Liver (tissue), 9 donors: Measurements from ENCODE around the gene CD79A. TPM values are rescaled to one million over a fixed set of nuclear protein-coding genes. Genes with fewer than 3 reads are reported as not detected.

ENCODE experiments used
- DNase-seq: peaks from one replicate; pipeline ENCODE4 v3.0.0-alpha.2; 2017; ENCODE audit warnings: low spot score
- H3K27ac ChIP-seq, 2 donors: one replicate each; pipeline ENCODE4 v1.7.0; 2013; ENCODE audit warnings: inconsistent platforms in 2 of 2, low read length in 2 of 2, control low read depth in 1 of 2, low read depth in 1 of 2, mild to moderate bottlenecking in 1 of 2
- H3K27me3 ChIP-seq, 4 donors: one replicate each; pipeline versions ENCODE4 v1.6.1 to v1.7.0; 2013; ENCODE audit warnings: low read length in 3 of 4, inconsistent platforms in 1 of 4, mild to moderate bottlenecking in 1 of 4, moderate library complexity in 1 of 4; ENCODE audit not compliant: control insufficient read depth in 4 of 4, insufficient read depth in 4 of 4
- H3K36me3 ChIP-seq, 4 donors: one replicate each; pipeline versions ENCODE4 v1.6.1 to v1.7.0; 2013; ENCODE audit warnings: low read length in 3 of 4, mild to moderate bottlenecking in 3 of 4, low read depth in 1 of 4, moderate library complexity in 1 of 4; ENCODE audit not compliant: control insufficient read depth in 4 of 4, insufficient read depth in 3 of 4
- H3K4me1 ChIP-seq, 4 donors: one replicate each; pipeline versions ENCODE4 v1.6.1 to v1.7.0; 2013; ENCODE audit warnings: low read length in 3 of 4, mild to moderate bottlenecking in 3 of 4, moderate library complexity in 1 of 4; ENCODE audit not compliant: control insufficient read depth in 4 of 4, insufficient read depth in 4 of 4
- H3K4me3 ChIP-seq, 3 donors: one replicate each; pipeline versions ENCODE4 v1.6.1 to v1.7.0; 2013; ENCODE audit warnings: low read length in 3 of 3, control low read depth in 1 of 3, low read depth in 1 of 3, mild to moderate bottlenecking in 1 of 3
- H3K9ac ChIP-seq, 2 donors: one replicate each; pipeline ENCODE4 v1.7.0; 2013; ENCODE audit warnings: low read length in 2 of 2, mild to moderate bottlenecking in 2 of 2, moderate library complexity in 2 of 2, control low read depth in 1 of 2, low read depth in 1 of 2
- H3K9me3 ChIP-seq, 4 donors: one replicate each; pipeline versions ENCODE4 v1.6.1 to v1.7.0; 2013; ENCODE audit warnings: low read length in 3 of 4; ENCODE audit not compliant: control insufficient read depth in 4 of 4
- EGR1 ChIP-seq, 2 donors: IDR thresholded peaks; 2 replicates each; pipeline ENCODE4 v1.6.1; 2016 to 2018; ENCODE audit warnings: antibody characterized with exemption in 2 of 2, low read depth in 2 of 2
- FOXA1 ChIP-seq: IDR thresholded peaks from 2 replicates; pipeline ENCODE4 v1.6.1; 2016; ENCODE audit warnings: antibody characterized with exemption
- FOXA2 ChIP-seq: IDR thresholded peaks from 2 replicates; pipeline ENCODE4 v1.6.1; 2016; ENCODE audit warnings: antibody characterized with exemption
- HNF4A ChIP-seq, 2 donors: conservative IDR thresholded peaks; 2 replicates each; pipeline ENCODE4 v1.6.1; 2016; ENCODE audit warnings: antibody characterized with exemption in 2 of 2, mild to moderate bottlenecking in 2 of 2
- HNF4G ChIP-seq: IDR thresholded peaks from 2 replicates; pipeline ENCODE4 v1.6.1; 2016; ENCODE audit warnings: antibody characterized with exemption
- MAX ChIP-seq: IDR thresholded peaks from 2 replicates; pipeline ENCODE4 v1.6.1; 2016; ENCODE audit warnings: antibody characterized with exemption
- REST ChIP-seq: IDR thresholded peaks from 2 replicates; pipeline ENCODE4 v1.6.1; 2016; ENCODE audit warnings: antibody characterized with exemption, mild to moderate bottlenecking
- RXRA ChIP-seq, 2 donors: IDR thresholded peaks; 2 replicates each; pipeline ENCODE4 v1.6.1; 2017 to 2018; ENCODE audit warnings: antibody characterized with exemption in 2 of 2, mild to moderate bottlenecking in 1 of 2
- SP1 ChIP-seq: IDR thresholded peaks from 2 replicates; pipeline ENCODE4 v1.6.1; 2018; ENCODE audit warnings: antibody characterized with exemption, mild to moderate bottlenecking
- TAF1 ChIP-seq: conservative IDR thresholded peaks from 2 replicates; pipeline ENCODE4 v1.6.1; 2016; ENCODE audit warnings: antibody characterized with exemption, mild to moderate bottlenecking
- WGBS: extraction: QIAGEN DNeasy Blood & Tissue Kit; methylation state at CpG from one replicate; pipeline ENCODE4 v1.1.7; 2013; 5-methylcytosine and 5-hydroxymethylcytosine counted together
- polyA plus RNA-seq, 2 donors: library from polyadenylated mRNA; stranded (reverse) in 1 of 2; unstranded in 1 of 2; fragments of 200-250 nt in 1 of 2; fragments of >200 nt in 1 of 2; fragmentation: Nextera tagmentation in 1 of 2; extraction: Ambion mirVana in 1 of 2; gene quantifications; one replicate each; pipeline versions ENCODE4 v1.2.1 to v1.2.3, GENCODE V29; 2013 to 2015
- total RNA-seq, 2 donors: library from RNA; depleted of rRNA; stranded (reverse); fragments of >200 nt; gene quantifications; one replicate each; pipeline ENCODE4 v1.2.3, GENCODE V29; 2014
- TF ChIP-seq, protein P1 (sequence below): fragments of 150-350 bp; IDR thresholded peaks from 2 replicates; pipeline ENCODE4 v1.5.1; 2017; ENCODE audit warnings: improper control_type of control experiment, low read depth, low read length; ENCODE audit not compliant: missing input control
- donor health status: healthy.
- donor health status: healthy.
- donor health status: healthy.
- donor health status: healthy.
- donor health status: healthy.

CD79A gene
- total and polyA plus RNA-seq, 4 donors, result 0.43 to 5.0 (median 2.0) TPM

DNA sequence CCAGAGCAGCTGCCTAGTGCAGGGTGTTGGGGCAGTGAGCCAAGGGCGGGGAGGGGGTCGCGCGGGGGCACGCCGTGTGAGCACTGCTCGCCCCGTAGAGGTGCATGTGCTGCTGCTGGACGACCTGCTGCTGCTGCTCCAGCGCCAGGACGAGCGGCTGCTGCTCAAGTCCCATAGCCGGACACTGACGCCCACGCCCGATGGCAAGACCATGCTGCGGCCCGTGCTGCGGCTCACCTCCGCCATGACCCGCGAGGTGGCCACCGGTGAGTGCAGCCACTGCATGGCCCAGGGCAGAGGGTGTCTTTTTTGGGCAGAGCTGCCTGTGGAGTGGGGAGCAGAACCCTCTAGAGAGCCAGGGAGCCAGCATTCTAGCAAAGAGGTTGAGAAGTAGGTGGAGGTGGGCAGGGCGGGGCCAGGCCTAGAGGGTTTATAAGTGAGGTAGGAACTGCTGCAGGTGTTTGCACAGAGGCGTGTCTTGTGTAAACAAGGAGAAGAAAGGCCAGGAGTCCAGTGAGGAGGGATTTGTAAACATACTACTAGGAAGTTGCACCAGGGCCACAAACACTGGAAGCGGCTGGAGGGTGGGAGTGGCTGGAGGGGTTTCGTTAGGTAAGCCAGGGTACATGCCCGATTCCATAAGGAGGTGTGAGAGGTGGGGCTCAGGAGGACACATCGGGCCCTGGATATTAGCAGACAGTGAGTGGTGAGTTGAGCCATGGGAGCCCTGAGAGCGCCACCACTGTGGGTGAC is 27.2 kb downstream of the CD79A start:
- H3K9me3 ChIP-seq, result no peaks in the 10 kb centered on the region
- H3K36me3 ChIP-seq, result peaks cover 23 to 62% (median 28%) of the 10 kb centered on the region in 4 donors
- no peaks in the 10 kb centered on the region for H3K27me3 ChIP-seq
- TF ChIP-seq RXRA (IDR thresholded peaks at IDR 0.05) (no peak), SP1 (peak; percentile 51)
- no peak overlapping the region for H3K9ac ChIP-seq
- 81% methylated on average over 30 of the region's 30 CpGs for WGBS
- H3K4me1 ChIP-seq, result peaks cover 0 to 7% (median 4%) of the 10 kb centered on the region in 4 donors
- H3K4me3 ChIP-seq, result no peak overlapping the region
- DNase-seq, result no peak
- H3K27ac ChIP-seq, result no peak overlapping the region

GRCh38 chr19:41905273-41906002 is 28.4 kb downstream of the CD79A start:
- Histone ChIP-seq H3K36me3 (peaks cover 23 to 53% (median 24%) of the 10 kb centered on the region in 4 donors), H3K27ac (no peak overlapping the region)

More at GRCh38 chr19:41905273-41906002, 28.4 kb downstream of the CD79A start:
- Histone ChIP-seq H3K4me3 (no peak overlapping the region), H3K4me1 (peaks cover 0 to 7% (median 4%) of the 10 kb centered on the region in 4 donors), H3K9ac (no peak overlapping the region), H3K27me3 (no peaks in the 10 kb centered on the region), H3K9me3 (no peaks in the 10 kb centered on the region)
- 91% methylated on average over 24 of the region's 24 CpGs for WGBS
- TF ChIP-seq SP1 (no peak), TAF1 (no peak), MAX (no peak), FOXA1 (no peak), HNF4G (no peak), FOXA2 (no peak), HNF4A (conservative IDR thresholded peaks at IDR 0.05) (no peak), EGR1 (IDR thresholded peaks at IDR 0.05; ENCODE audit: low read depth in 2 of 2) (no peak), REST (no peak)
- TF ChIP-seq, protein P1, sequence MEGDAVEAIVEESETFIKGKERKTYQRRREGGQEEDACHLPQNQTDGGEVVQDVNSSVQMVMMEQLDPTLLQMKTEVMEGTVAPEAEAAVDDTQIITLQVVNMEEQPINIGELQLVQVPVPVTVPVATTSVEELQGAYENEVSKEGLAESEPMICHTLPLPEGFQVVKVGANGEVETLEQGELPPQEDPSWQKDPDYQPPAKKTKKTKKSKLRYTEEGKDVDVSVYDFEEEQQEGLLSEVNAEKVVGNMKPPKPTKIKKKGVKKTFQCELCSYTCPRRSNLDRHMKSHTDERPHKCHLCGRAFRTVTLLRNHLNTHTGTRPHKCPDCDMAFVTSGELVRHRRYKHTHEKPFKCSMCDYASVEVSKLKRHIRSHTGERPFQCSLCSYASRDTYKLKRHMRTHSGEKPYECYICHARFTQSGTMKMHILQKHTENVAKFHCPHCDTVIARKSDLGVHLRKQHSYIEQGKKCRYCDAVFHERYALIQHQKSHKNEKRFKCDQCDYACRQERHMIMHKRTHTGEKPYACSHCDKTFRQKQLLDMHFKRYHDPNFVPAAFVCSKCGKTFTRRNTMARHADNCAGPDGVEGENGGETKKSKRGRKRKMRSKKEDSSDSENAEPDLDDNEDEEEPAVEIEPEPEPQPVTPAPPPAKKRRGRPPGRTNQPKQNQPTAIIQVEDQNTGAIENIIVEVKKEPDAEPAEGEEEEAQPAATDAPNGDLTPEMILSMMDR, result no peak
- no peak for DNase-seq
